HG02852 (cell line): ENCODE results near the gene NCAN.
"Not testable (repeated sequence)": the region's sequence is repeated elsewhere in the genome, so short reads cannot be mapped to it uniquely, and the experiment has no call there.

Experiments
- ATAC-seq: cut with Tn5 transposase; IDR thresholded peaks from one replicate; pipeline ENCODE4 v1.9.1; 2021; ENCODE audit warnings: mild to moderate bottlenecking, moderate library complexity; ENCODE audit not compliant: unreplicated experiment

NCAN gene

GRCh38 chr19:19211499-19212420, at the start of gene NCAN:
TSS of gene NCAN (plus strand) at chr19:19211958. CDS start at chr19:19216954, 4,996 bp downstream.
- ATAC-seq = no peak

- ATAC-seq = no peak
Measured at GRCh38 chr19:19162495-19162894, 49.3 kb upstream of the NCAN start.

GRCh38 chr19:19165396-19165795, 46.4 kb upstream of the NCAN start:
- ATAC-seq = no peak

GRCh38 chr19:19167612-19168011, 44.1 kb upstream of the NCAN start:
- ATAC-seq = no peak

GRCh38 chr19:19169236-19170052, 42.3 kb upstream of the NCAN start:
- peak; percentile 8 for ATAC-seq

GRCh38 chr19:19170053-19170872, 41.5 kb upstream of the NCAN start, which contains the start of gene MEF2B:
TSS of gene MEF2B (minus strand) at chr19:19170263. CDS start at chr19:19150735, 19,528 bp downstream.
- peak; percentile 68 for ATAC-seq

- ATAC-seq = no peak
Measured at GRCh38 chr19:19170873-19171672, 40.7 kb upstream of the NCAN start.

- no peak for ATAC-seq
Measured at GRCh38 chr19:19171821-19172532, 39.8 kb upstream of the NCAN start.

- ATAC-seq = not testable (repeated sequence)
Measured at GRCh38 chr19:19173243-19173642, 38.5 kb upstream of the NCAN start.

GRCh38 chr19:19176950-19177349, 34.8 kb upstream of the NCAN start:
- no peak for ATAC-seq

- ATAC-seq = no peak
Measured at GRCh38 chr19:19179548-19180441, 32.0 kb upstream of the NCAN start.

GRCh38 chr19:19181488-19181998, 30.2 kb upstream of the NCAN start:
- ATAC-seq = no peak

- ATAC-seq = no peak
Measured at GRCh38 chr19:19185853-19186740, 25.7 kb upstream of the NCAN start.

GRCh38 chr19:19186742-19187141, 25.0 kb upstream of the NCAN start:
- ATAC-seq = no peak

GRCh38 chr19:19191768-19192077, 20.0 kb upstream of the NCAN start:
- peak; percentile 5 for ATAC-seq

GRCh38 chr19:19192078-19192882, 19.5 kb upstream of the NCAN start, which contains the start of the genes BORCS8 and RFXANK:
TSS of gene BORCS8 (minus strand) at chr19:19192152. CDS start at chr19:19192117, 35 bp downstream.
TSS of gene RFXANK (plus strand) at chr19:19192258. CDS start at chr19:19193947, 1,689 bp downstream.
- peak; percentile 80 for ATAC-seq
